ENCODE measurements around the gene MYBPHL.

Gene MYBPHL

DNA sequence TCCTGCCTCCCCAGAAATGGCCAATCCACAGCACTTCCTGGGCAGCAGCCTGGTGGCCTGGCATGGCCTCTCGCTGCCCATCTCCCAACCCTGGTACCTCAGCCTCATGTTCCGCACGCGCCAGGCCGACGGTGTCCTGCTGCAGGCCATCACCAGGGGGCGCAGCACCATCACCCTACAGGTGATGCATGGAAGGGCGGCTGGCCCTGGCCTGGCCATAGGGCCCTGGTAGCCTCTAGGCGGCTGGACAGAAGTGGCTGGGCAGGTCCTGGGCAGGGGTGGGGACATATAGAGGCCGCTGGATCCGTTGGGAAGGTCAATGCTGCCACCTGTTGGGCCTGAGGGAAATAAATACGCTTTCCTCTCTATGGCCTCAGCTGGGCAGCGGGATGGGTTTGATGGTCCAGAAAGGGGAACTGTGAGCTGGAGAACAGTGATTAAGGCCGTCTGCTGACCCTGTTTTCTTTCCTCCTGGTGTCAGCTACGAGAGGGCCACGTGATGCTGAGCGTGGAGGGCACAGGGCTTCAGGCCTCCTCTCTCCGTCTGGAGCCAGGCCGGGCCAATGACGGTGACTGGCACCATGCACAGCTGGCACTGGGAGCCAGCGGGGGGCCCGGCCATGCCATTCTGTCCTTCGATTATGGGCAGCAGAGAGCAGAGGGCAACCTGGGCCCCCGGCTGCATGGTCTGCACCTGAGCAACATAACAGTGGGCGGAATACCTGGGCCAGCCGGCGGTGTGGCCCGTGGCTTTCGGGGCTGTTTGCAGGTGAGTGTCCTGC, 43.0 kb downstream of the MYBPHL start:
- peak; percentile 86 for DNase-seq

DNA sequence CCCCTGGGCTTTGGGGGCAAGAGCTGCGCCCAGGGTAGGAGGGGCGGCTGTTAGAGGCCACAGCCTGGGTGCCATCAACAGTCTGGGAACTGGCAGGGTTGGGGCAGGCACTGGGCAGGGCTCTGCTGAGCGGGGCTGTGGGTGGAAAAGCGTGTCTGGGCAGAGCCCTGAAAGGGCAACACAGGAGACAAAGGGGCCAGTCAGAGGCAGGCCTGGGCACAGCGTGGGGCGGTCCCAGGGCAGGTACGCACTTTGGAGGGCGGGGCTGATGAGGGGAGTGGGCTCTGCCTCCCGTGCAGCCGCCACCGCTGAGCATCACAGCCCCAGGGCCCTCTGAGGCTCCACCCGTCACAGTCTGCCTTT, 43.6 kb downstream of the MYBPHL start:
- no peak for DNase-seq

DNA sequence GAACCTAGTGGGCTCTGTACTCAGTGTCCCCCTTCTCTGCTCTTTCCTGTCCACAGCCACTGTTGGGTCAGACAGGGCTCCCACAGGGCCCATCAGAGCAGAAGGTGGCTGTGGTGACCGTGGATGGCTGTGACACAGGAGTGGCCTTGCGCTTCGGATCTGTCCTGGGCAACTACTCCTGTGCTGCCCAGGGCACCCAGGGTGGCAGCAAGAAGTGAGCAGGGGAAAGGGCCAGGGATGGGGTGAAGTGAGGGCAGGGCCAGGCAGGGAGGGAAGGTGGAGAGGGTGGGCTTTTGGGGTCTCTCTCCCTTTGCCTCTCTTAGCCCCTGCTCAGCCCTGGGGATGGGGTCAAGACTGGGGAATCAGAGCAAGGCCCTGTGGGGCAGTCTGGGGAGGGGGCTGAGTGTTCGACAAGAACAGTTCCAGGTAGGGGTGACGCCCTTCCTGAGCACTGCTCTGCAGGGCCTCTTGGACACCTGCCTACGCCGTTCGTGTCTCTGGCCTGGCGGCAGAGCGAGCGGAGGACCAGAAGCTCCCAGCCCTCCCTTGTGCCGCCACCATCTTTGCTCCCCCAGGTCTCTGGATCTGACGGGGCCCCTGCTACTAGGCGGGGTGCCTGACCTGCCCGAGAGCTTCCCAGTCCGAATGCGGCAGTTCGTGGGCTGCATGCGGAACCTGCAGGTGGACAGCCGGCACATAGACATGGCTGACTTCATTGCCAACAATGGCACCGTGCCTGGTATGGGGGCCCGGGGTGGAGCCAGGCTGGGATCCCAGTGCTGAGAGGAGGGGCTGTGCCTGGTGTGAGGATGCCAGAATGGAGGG, 44.4 kb downstream of the MYBPHL start:
- DNase-seq: no peak

DNA sequence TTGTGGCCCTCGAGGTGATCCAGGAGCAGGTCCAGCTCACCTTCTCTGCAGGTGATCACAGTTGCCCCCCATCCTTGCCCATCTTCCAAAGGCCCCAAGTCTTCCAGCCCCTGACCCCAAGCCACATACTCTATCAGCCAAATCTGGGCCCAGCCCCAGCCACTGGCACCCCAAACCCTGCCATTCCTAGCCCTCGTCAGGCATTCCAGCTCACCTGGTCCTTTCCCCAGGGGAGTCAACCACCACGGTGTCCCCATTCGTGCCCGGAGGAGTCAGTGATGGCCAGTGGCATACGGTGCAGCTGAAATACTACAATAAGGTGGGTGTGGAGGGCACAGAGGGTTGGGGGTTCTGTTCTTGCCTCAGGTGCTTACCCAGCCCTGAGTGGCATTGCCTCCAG, 45.2 kb downstream of the MYBPHL start:
- no peak for DNase-seq

DNA sequence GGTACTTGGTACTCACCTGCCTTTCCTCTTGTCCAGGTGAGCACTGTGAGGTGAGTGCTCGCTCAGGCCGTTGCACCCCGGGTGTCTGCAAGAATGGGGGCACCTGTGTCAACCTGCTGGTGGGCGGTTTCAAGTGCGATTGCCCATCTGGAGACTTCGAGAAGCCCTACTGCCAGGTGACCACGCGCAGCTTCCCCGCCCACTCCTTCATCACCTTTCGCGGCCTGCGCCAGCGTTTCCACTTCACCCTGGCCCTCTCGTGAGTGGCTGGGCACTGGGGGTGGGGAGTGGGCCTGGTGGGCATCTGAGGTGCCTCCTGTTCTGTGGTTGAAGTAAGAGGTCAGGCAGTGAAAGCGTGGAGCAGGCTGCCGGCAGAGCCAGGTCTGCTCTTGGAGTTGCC, 45.8 kb downstream of the MYBPHL start:
- DNase-seq: no peak

DNA sequence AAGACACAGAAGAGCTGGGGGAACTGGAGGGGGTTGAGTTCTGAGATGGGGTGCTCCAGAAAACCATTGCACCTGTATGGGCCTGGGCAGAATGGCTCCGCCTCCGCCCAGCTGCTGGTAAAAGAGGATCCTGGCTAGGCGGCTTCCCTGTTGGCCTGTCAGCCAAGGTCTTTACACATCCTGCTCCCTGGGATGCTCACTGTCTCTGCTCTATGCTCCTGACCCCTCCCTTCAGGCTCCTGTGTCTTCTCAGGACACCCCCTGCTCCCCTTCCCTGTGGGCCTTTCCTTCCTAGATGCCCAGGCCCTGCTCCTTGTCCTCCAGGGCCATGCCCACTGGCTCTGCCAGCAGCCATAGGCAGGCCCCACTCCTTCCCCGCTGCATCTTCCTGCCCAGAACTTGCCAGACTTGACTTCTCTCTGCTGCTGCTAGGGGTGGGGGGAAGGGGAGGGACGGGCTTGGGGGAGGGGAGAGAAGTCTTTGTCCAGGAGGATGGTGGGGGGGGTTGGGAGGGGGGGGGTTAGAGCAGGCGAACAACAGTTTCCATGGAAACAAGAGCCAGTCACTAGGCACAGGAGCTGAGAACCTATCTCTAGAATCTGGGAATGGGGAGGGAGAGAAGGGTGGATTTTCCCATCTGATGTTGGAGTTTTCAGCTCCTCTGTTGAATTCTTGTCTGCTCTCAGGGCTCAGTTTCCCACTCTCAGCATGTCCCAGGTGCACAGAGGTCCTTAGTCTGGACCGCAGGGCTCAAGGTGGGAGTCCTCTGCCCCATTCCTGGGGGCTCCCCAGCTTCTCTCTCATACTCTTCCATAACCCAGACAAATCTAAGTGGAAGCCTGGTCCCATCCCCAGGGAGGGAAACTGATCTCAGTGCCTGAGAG, 46.9 kb downstream of the MYBPHL start:
- no peak for DNase-seq

DNA sequence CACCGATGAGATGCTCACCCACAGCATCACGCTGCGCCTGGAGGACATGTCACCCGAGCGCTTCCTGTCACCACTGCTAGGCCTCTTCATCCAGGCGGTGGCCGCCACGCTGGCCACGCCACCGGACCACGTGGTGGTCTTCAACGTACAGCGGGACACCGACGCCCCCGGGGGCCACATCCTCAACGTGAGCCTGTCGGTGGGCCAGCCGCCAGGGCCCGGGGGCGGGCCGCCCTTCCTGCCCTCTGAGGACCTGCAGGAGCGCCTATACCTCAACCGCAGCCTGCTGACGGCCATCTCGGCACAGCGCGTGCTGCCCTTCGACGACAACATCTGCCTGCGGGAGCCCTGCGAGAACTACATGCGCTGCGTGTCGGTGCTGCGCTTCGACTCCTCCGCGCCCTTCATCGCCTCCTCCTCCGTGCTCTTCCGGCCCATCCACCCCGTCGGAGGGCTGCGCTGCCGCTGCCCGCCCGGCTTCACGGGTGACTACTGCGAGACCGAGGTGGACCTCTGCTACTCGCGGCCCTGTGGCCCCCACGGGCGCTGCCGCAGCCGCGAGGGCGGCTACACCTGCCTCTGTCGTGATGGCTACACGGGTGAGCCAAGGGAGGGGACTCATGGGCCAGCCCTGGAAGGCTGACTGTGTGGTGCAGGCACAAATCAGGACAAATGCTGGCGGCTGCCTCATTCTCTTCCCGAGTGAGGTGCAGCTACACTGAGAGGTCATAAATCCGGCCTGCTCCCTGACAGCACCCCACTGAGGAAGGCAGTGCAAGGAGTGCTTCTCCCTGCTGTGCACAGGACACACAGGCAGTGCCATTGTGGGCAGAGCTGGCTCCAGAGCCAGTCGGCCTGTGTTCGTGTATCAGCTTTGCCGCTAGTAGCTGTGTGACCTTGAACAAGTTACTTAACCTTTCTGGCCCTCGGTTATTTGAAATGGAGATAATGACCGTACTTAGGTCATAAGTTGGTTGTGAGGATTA, 48.0 kb downstream of the MYBPHL start:
- no peak for DNase-seq

DNA sequence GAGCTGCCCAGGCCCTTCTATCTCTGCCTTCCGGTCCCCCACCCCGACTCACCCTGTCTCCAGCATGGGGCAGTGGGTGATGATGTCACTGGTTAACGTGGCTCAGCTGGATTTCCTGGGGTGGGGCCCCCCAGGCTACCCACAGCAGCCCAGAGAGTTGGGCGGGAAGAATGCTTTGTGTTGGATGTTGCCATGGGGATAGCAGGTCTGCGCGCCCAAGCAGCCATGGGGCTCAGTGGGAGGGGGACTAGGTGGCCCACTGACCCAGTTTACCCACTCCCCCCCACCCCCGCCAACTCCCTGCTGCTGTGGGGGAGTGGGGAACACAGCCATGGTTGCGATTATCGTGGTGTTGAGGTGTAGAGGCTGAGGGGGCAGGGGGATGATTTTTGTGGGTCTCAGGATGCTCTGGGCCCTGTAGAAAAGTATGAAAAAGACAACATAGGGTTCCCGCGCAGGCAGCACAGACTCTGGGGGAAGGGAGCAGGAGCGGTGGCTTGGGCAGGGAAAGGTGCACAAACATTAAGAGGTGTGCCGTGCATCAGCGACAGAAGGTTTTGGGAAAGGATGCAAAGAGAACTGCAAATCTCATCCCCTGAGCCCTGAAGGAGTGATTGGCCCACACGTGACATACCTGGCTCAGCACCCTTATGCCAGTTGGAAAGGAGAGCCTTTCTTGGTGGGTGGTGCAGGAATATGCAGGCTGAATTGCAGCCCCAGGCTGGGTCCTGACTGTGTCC, 49.0 kb downstream of the MYBPHL start:
- no peak for DNase-seq

DNA sequence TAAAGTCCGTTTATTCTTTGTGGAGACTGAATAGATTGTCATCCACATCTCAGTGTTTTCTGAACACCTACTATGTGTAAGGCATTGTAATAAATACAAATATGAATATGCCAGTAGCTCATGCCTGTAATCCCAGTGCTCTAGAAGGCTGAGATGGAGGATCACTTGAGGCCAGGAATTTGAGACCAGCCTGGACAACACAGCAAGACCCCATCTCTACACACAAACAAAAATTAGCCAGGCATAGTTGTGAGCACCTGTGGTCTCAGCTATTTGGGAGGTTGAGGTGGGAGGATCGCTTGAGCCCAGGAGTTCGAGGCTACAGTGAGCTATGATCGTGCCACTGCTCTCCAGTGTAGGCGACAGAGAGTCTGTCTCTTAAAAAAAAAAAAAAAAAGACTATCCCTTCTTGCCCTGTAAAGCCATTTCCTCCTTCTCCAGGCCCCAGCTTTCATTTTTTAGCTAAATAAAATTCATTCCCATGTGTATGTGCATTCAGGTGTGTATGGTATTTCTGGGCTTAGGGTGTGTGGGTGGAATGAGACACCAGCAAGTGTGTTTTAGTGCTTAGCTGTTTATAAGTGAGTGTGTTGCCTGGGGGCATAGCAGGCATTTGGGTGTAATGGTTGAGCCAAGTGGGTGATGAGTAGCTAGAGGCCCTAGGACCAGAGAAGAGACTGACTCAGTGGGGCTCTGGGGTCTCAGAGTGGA, 49.7 kb downstream of the MYBPHL start:
- no peak for DNase-seq

DNA sequence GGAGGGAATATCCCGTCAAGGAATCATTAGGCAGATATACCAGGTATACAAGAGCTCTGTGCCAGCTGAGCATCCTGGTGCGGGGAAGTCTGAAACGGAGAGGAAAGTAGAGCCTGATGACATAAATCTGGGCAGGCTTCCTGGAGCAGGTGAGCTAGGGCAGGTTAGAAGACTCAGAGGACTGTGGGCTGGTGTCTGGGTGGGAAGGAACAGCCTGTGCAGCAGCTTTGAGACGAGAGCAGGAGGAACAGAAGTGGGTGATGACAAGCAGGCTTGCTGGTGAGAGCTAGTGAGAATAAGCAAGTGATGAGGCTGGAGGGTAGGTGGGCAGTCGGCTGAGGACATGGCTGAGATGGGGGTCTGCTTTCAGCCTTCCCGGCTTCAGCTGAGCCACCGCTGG, 50.7 kb downstream of the MYBPHL start:
- DNase-seq: no peak

DNA sequence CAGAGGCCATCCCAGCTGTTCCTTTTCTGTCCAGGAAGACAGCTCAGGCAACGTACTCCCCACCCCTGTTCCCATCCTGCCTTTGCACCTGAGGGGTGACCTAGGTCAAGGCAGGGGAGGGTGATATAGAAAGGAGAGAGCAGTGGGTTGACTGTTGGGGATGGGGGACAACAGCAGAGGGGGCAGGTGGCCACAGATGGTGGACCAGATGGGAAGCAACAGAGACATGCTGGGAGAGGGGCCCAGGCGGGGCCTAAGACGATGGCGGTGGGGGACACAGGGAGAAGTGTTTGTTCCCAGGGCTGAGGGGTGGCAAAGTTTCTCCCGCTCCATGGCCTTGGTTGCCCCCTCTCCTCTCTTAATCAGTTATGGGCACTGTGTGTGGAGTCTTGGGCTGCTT, 51.1 kb downstream of the MYBPHL start:
- DNase-seq: no peak

DNA sequence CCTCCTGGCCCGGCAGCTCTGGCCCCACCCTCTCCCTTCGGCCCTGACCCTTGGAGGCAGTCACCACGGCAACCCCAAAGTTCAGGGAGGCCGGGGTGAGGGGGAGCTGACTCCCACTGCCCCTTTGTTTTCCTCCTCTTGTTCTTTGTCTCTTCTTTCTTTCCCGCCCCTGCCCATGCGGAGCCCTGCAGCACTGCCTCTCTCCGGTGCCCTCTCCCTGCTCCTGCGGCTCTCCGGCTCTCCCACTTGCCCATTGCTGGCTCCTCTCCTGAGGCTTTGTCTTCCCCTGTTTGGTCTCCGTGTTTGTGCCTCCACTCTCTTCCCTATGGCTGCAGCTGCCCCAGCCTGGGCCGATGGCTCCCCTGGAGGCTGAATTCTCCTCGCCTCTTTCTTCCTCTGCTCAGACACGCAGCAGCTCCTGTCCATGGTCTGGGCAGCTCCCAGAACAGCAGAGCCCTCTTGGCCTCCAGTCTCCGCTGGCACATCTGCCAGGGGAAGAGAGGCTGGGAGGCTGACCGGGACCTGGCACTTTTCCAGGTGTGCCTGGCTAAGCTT, 51.6 kb downstream of the MYBPHL start:
- no peak for DNase-seq

DNA sequence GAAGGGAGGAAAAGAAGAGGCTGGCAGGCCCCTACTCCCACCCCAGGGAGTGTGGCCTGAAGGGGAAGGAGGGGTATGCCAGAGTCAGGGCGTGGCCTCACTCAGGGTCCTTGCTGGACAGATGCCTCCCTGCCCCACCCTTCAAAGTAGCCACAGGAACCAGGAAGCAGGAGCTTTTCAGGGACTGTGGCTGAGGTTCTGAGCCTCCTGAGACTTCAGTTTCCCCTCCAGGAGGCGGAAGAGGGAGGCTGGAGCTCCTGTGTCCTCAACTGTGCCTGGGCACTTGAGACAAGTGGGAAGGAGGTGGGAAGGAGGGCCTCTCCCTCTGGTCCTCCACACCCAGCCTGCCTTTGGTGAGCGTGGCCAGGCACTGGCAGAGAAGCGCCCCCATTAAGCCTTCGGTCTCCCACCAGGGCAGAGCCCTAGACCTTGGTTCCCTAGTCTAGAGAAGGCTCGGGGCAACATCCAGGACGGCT, 52.2 kb downstream of the MYBPHL start:
- no peak for DNase-seq

DNA sequence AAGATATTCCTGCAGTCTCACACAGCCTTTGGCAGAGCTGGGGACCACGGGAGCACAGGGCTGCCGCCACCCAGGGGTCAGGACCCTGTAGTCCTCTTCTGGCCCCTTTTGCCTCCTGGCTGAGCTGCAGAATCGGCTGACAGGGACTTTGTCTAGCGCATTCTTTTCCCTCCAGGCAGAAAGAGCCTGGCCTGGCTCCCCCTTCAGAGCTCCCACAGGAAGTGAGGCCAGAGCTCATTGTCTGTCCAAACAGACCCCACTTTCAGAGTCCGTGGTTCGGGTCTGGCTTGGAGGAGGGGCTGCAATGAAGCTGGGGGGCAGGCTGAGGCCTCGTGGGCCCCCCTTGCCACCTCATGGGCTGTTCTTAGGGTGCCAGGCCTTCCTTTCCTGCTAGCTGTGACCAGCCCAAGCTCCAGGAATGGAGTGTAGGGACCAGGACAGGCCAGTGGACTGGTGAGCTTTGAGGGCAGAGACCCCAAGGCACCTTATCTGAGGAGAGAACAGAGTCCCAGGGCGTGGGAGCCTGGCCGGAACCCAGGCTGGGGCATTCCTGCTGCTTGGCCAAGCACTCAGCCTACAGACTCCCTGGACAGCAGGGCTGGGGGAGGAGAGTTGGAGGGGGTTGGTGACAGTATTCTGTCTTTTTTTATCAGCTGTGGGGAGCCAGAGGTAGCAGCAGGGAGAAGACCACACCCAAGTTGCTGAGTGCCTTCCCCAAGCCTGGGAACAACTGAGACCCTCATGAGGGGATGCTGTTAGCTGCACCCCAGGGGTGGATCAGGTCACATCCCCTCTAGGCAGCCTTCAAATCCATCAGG, 52.8 kb downstream of the MYBPHL start:
- DNase-seq: peak; percentile 71

DNA sequence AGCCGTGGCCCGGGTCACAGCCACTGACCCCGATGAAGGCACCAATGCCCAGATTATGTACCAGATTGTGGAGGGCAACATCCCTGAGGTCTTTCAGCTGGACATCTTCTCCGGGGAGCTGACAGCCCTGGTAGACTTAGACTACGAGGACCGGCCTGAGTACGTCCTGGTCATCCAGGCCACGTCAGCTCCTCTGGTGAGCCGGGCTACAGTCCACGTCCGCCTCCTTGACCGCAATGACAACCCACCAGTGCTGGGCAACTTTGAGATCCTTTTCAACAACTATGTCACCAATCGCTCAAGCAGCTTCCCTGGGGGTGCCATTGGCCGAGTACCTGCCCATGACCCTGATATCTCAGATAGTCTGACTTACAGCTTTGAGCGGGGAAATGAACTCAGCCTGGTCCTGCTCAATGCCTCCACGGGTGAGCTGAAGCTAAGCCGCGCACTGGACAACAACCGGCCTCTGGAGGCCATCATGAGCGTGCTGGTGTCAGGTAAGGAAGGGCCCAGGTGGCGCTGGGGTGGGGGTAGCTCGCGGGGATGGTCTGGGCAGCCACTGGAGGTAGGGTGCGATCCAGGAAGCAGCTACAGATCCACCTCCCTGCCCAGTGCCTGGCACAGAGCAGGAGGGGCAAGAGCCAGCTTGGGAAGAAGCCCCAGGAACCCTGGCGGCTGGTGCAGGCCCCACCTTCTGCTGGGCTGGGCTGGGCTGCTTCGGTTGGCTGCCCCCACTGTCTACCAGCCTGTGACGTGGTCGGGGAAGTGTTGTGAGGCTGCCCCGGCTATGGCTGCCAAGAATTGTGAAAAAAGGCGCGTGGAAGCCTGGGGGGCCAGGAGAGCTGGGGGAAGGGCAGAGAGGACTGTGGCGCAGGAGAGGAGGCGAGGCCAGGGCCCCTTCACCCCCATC, 53.7 kb downstream of the MYBPHL start:
- DNase-seq: peak; percentile 83

DNA sequence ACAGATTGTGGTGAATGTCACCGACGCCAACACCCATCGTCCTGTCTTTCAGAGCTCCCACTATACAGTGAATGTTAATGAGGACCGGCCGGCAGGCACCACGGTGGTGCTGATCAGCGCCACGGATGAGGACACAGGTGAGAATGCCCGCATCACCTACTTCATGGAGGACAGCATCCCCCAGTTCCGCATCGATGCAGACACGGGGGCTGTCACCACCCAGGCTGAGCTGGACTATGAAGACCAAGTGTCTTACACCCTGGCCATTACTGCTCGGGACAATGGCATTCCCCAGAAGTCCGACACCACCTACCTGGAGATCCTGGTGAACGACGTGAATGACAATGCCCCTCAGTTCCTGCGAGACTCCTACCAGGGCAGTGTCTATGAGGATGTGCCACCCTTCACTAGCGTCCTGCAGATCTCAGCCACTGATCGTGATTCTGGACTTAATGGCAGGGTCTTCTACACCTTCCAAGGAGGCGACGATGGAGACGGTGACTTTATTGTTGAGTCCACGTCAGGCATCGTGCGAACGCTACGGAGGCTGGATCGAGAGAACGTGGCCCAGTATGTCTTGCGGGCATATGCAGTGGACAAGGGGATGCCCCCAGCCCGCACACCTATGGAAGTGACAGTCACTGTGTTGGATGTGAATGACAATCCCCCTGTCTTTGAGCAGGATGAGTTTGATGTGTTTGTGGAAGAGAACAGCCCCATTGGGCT, 54.5 kb downstream of the MYBPHL start:
- no peak for DNase-seq
